Peyer's patch (tissue), 4 donors: Measurements from ENCODE around the gene EXOG.

Source experiments
- POLR2A ChIP-seq, 2 donors: fragments of 450-650 bp; IDR thresholded peaks; one replicate each; pipeline ENCODE4 v1.5.1; 2017; ENCODE audit warnings: antibody characterized with exemption in 2 of 2, mild to moderate bottlenecking in 2 of 2, moderate library complexity in 2 of 2
- TF ChIP-seq, protein P1 (sequence below), 6 experiments: fragments of 450-650 bp in 4 of 6; fragments of 200-600 bp in 2 of 6; sonication (generic) in 1 of 6; IDR thresholded peaks; one replicate each; pipeline ENCODE4 v1.5.1; 2017 to 2019; ENCODE audit warnings: antibody characterized with exemption in 6 of 6, mild to moderate bottlenecking in 3 of 6, moderate library complexity in 1 of 6

GRCh38 chr3:38488949-38489348, 7.2 kb upstream of the EXOG start:
- TF ChIP-seq, protein P1, sequence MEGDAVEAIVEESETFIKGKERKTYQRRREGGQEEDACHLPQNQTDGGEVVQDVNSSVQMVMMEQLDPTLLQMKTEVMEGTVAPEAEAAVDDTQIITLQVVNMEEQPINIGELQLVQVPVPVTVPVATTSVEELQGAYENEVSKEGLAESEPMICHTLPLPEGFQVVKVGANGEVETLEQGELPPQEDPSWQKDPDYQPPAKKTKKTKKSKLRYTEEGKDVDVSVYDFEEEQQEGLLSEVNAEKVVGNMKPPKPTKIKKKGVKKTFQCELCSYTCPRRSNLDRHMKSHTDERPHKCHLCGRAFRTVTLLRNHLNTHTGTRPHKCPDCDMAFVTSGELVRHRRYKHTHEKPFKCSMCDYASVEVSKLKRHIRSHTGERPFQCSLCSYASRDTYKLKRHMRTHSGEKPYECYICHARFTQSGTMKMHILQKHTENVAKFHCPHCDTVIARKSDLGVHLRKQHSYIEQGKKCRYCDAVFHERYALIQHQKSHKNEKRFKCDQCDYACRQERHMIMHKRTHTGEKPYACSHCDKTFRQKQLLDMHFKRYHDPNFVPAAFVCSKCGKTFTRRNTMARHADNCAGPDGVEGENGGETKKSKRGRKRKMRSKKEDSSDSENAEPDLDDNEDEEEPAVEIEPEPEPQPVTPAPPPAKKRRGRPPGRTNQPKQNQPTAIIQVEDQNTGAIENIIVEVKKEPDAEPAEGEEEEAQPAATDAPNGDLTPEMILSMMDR (IDR thresholded peaks at IDR 0.05): no peak
- no peak for TF ChIP-seq POLR2A (IDR thresholded peaks at IDR 0.05)
